GM20000 (cell line): ENCODE data around the gene PDE4A.

Experiments
- DNase-seq: peaks from one replicate; pipeline ENCODE4 v3.0.0; 2012; ENCODE audit warnings: low spot score
- CTCF ChIP-seq: IDR thresholded peaks from 2 replicates; pipeline ENCODE4 v1.5.1; 2012; ENCODE audit warnings: mild to moderate bottlenecking, control low read depth; ENCODE audit errors: extremely low read depth, missing control alignments

PDE4A gene

GRCh38 chr19:10384580-10384979 lies 35.8 kb upstream of the PDE4A start:
- TF ChIP-seq CTCF: no peak

GRCh38 chr19:10388957-10389356 lies 31.4 kb upstream of the PDE4A start:
- peak; percentile 74 for DNase-seq
- peak; percentile 88 for TF ChIP-seq CTCF

More at GRCh38 chr19:10384580-10384979, 35.8 kb upstream of the PDE4A start:
- no peak for DNase-seq

- TF ChIP-seq CTCF: peak; percentile 19
- peak; percentile 9 for DNase-seq
Observed at GRCh38 chr19:10389863-10390262, 30.5 kb upstream of the PDE4A start.

- peak; percentile 77 for DNase-seq
- TF ChIP-seq CTCF: peak; percentile 77
Observed at GRCh38 chr19:10390652-10391286, 29.6 kb upstream of the PDE4A start.

GRCh38 chr19:10392120-10392519 lies 28.2 kb upstream of the PDE4A start:
- DNase-seq: no peak
- no peak for TF ChIP-seq CTCF

GRCh38 chr19:10393137-10393536 lies 27.2 kb upstream of the PDE4A start:
- no peak for DNase-seq
- no peak for TF ChIP-seq CTCF

GRCh38 chr19:10395003-10395402 lies 25.3 kb upstream of the PDE4A start:
- TF ChIP-seq CTCF: no peak
- DNase-seq: peak; percentile 11
